KOPT-K1 (cell line): Measurements from ENCODE around the gene IL16.

Experiments
- H3K27ac ChIP-seq: fragments of 200-600 bp; sonication (generic); 2 replicates; pipeline ENCODE4 v1.5.1; 2016; ENCODE audit warnings: antibody characterized with exemption, mild to moderate bottlenecking, low read depth, low read length; ENCODE audit not compliant: poor library complexity, severe bottlenecking
- H3K36me3 ChIP-seq: fragments of 200-600 bp; sonication (generic); 2 replicates; pipeline ENCODE4 v1.5.1; 2017; ENCODE audit warnings: antibody characterized with exemption, mild to moderate bottlenecking, low read length, moderate library complexity; ENCODE audit not compliant: insufficient read depth
- H3K9me3 ChIP-seq: fragments of 200-600 bp; sonication (generic); 2 replicates; pipeline ENCODE4 v1.5.1; 2017; ENCODE audit warnings: antibody characterized with exemption, low read length, mild to moderate bottlenecking; ENCODE audit not compliant: insufficient read depth, poor library complexity, severe bottlenecking

IL16 gene

GRCh38 chr15:81308260-81308659 is 111.6 kb downstream of the IL16 start:
- Histone ChIP-seq H3K9me3 (no peaks in the 10 kb centered on the region), H3K27ac (no peak overlapping the region), H3K36me3 (peaks cover 98% of the 10 kb centered on the region)

- no peak overlapping the region for H3K27ac ChIP-seq
- peaks cover 87% of the 10 kb centered on the region for H3K36me3 ChIP-seq
- H3K9me3 ChIP-seq = no peaks in the 10 kb centered on the region
Observed at GRCh38 chr15:81309647-81310450, 113.2 kb downstream of the IL16 start.

- Histone ChIP-seq H3K36me3 (peaks cover 87% of the 10 kb centered on the region), H3K27ac (no peak overlapping the region)
Observed at GRCh38 chr15:81310480-81310879, 113.8 kb downstream of the IL16 start.

GRCh38 chr15:81311752-81312464 is 115.2 kb downstream of the IL16 start:
- H3K36me3 ChIP-seq = peaks cover 76% of the 10 kb centered on the region
- H3K27ac ChIP-seq = no peak overlapping the region
- no peaks in the 10 kb centered on the region for H3K9me3 ChIP-seq

More at GRCh38 chr15:81310480-81310879, 113.8 kb downstream of the IL16 start:
- H3K9me3 ChIP-seq = no peaks in the 10 kb centered on the region

- Histone ChIP-seq H3K27ac (no peak overlapping the region), H3K36me3 (peaks cover 76% of the 10 kb centered on the region), H3K9me3 (no peaks in the 10 kb centered on the region)
Observed at GRCh38 chr15:81312790-81313543, 116.3 kb downstream of the IL16 start.

- Histone ChIP-seq H3K36me3 (peaks cover 76% of the 10 kb centered on the region), H3K9me3 (no peaks in the 10 kb centered on the region), H3K27ac (no peak overlapping the region)
Observed at GRCh38 chr15:81313686-81314085, 117.0 kb downstream of the IL16 start.

- peaks cover 76% of the 10 kb centered on the region for H3K36me3 ChIP-seq
- H3K27ac ChIP-seq = no peak overlapping the region
Observed at GRCh38 chr15:81314378-81314777, 117.7 kb downstream of the IL16 start.

GRCh38 chr15:81315452-81316175 is 118.9 kb downstream of the IL16 start:
- Histone ChIP-seq H3K9me3 (no peaks in the 10 kb centered on the region), H3K27ac (no peak overlapping the region), H3K36me3 (peaks cover 66% of the 10 kb centered on the region)

More at GRCh38 chr15:81314378-81314777, 117.7 kb downstream of the IL16 start:
- H3K9me3 ChIP-seq = no peaks in the 10 kb centered on the region

GRCh38 chr15:81316267-81316666 is 119.6 kb downstream of the IL16 start:
- peaks cover 62% of the 10 kb centered on the region for H3K36me3 ChIP-seq
- no peak overlapping the region for H3K27ac ChIP-seq
- H3K9me3 ChIP-seq = no peaks in the 10 kb centered on the region

- H3K27ac ChIP-seq = no peak overlapping the region
- peaks cover 48% of the 10 kb centered on the region for H3K36me3 ChIP-seq
- no peaks in the 10 kb centered on the region for H3K9me3 ChIP-seq
Observed at GRCh38 chr15:81317642-81318017, 121.0 kb downstream of the IL16 start.

GRCh38 chr15:81321667-81322066 is 125.0 kb downstream of the IL16 start:
- Histone ChIP-seq H3K9me3 (no peaks in the 10 kb centered on the region), H3K27ac (no peak overlapping the region), H3K36me3 (peaks cover 27% of the 10 kb centered on the region)

- H3K9me3 ChIP-seq = no peaks in the 10 kb centered on the region
- no peak overlapping the region for H3K27ac ChIP-seq
- H3K36me3 ChIP-seq = peaks cover 19% of the 10 kb centered on the region
Observed at GRCh38 chr15:81322676-81323253, 126.1 kb downstream of the IL16 start.

- H3K9me3 ChIP-seq = no peaks in the 10 kb centered on the region
- peak overlapping the region; percentile 33 for H3K27ac ChIP-seq
- peaks cover 11% of the 10 kb centered on the region for H3K36me3 ChIP-seq
Observed at GRCh38 chr15:81323559-81323943, 126.9 kb downstream of the IL16 start.
